IPS-20b (cell line): ENCODE measurements around the gene PDCD6IP.
"Not testable (repeated sequence)": the region's sequence is repeated elsewhere in the genome, so short reads cannot be mapped to it uniquely, and the experiment has no call there.

Experiments used
- H3K27ac ChIP-seq: one replicate; pipeline ENCODE4 v1.5.1; 2013; ENCODE audit warnings: low read length
- H3K27me3 ChIP-seq: 2 replicates; pipeline ENCODE4 v1.6.1; 2013; ENCODE audit warnings: mild to moderate bottlenecking, low read length, inconsistent platforms; ENCODE audit not compliant: insufficient read depth
- H3K36me3 ChIP-seq: 2 replicates; pipeline ENCODE4 v1.6.1; 2013; ENCODE audit warnings: low read depth, mild to moderate bottlenecking, inconsistent platforms, low read length, moderate library complexity; ENCODE audit not compliant: insufficient read depth
- H3K4me1 ChIP-seq: 2 replicates; pipeline ENCODE4 v1.6.1; 2013; ENCODE audit warnings: mild to moderate bottlenecking, control low read depth, inconsistent platforms, low read length, moderate library complexity; ENCODE audit not compliant: insufficient read depth
- H3K4me3 ChIP-seq: 2 replicates; pipeline ENCODE4 v1.5.1; 2013; ENCODE audit warnings: mild to moderate bottlenecking, low read length, inconsistent platforms
- H3K9ac ChIP-seq: 2 replicates; pipeline ENCODE4 v1.6.1; 2013; ENCODE audit warnings: low read depth, mild to moderate bottlenecking, inconsistent platforms, low read length, moderate library complexity
- H3K9me3 ChIP-seq: 2 replicates; pipeline ENCODE4 v1.6.1; 2013; ENCODE audit warnings: mild to moderate bottlenecking, low read depth, low read length, inconsistent platforms; ENCODE audit not compliant: insufficient read depth

Gene PDCD6IP

GRCh38 chr3:33829720-33830119 is 31.3 kb downstream of the PDCD6IP start:
- peaks cover 33% of the 10 kb centered on the region; the same call in 1 of the 2 replicates for H3K36me3 ChIP-seq

GRCh38 chr3:33831053-33831452 is 32.6 kb downstream of the PDCD6IP start:
- Histone ChIP-seq H3K36me3 (peaks cover 32% of the 10 kb centered on the region; the same call in 1 of the 2 replicates), H3K27ac (no peak overlapping the region), H3K9ac (no peak overlapping the region), H3K9me3 (no peaks in the 10 kb centered on the region), H3K4me1 (peaks cover 10% of the 10 kb centered on the region; the same call in 1 of the 2 replicates), H3K27me3 (no peaks in the 10 kb centered on the region), H3K4me3 (no peak overlapping the region)

More at GRCh38 chr3:33829720-33830119, 31.3 kb downstream of the PDCD6IP start:
- H3K9me3 ChIP-seq, result no peaks in the 10 kb centered on the region
- peaks cover 19% of the 10 kb centered on the region; the same call in 1 of the 2 replicates for H3K4me1 ChIP-seq
- H3K4me3 ChIP-seq, result no peak overlapping the region
- H3K27me3 ChIP-seq, result no peaks in the 10 kb centered on the region
- H3K27ac ChIP-seq, result no peak overlapping the region
- no peak overlapping the region for H3K9ac ChIP-seq

GRCh38 chr3:33833408-33834095 is 35.1 kb downstream of the PDCD6IP start:
- Histone ChIP-seq H3K27ac (no peak overlapping the region), H3K9ac (peak overlapping the region; percentile 17; the same call in 1 of the 2 replicates), H3K4me1 (peaks cover 10% of the 10 kb centered on the region; the same call in 1 of the 2 replicates), H3K9me3 (no peaks in the 10 kb centered on the region), H3K4me3 (no peak overlapping the region), H3K36me3 (peaks cover 18% of the 10 kb centered on the region; the same call in 1 of the 2 replicates), H3K27me3 (no peaks in the 10 kb centered on the region)

- no peak overlapping the region; the same call in 1 of the 2 replicates for H3K9ac ChIP-seq
- peaks cover 18% of the 10 kb centered on the region; the same call in 1 of the 2 replicates for H3K36me3 ChIP-seq
- no peak overlapping the region for H3K4me3 ChIP-seq
- no peak overlapping the region for H3K27ac ChIP-seq
- H3K4me1 ChIP-seq, result peaks cover 10% of the 10 kb centered on the region; the same call in 1 of the 2 replicates
- H3K9me3 ChIP-seq, result no peaks in the 10 kb centered on the region
- H3K27me3 ChIP-seq, result no peaks in the 10 kb centered on the region
Observed at GRCh38 chr3:33834096-33834453, 35.6 kb downstream of the PDCD6IP start.

GRCh38 chr3:33837182-33837581 is 38.8 kb downstream of the PDCD6IP start:
- H3K27me3 ChIP-seq, H3K27ac ChIP-seq, H3K9me3 ChIP-seq, H3K4me3 ChIP-seq, H3K9ac ChIP-seq: not testable (repeated sequence)
- peaks cover 10% of the 10 kb centered on the region; the same call in 1 of the 2 replicates for H3K4me1 ChIP-seq
- H3K36me3 ChIP-seq, result peaks cover 25% of the 10 kb centered on the region; the same call in 1 of the 2 replicates

- no peak overlapping the region for H3K27ac ChIP-seq
- H3K9me3 ChIP-seq, result no peaks in the 10 kb centered on the region
- H3K36me3 ChIP-seq, result peaks cover 25% of the 10 kb centered on the region; the same call in 1 of the 2 replicates
- no peak overlapping the region for H3K9ac ChIP-seq
- H3K4me1 ChIP-seq, result peaks cover under 1% of the 10 kb centered on the region; the same call in 1 of the 2 replicates
- H3K27me3 ChIP-seq, result no peaks in the 10 kb centered on the region
- no peak overlapping the region for H3K4me3 ChIP-seq
Observed at GRCh38 chr3:33839283-33839682, 40.9 kb downstream of the PDCD6IP start.

GRCh38 chr3:33840179-33840578 is 41.7 kb downstream of the PDCD6IP start:
- no peaks in the 10 kb centered on the region for H3K4me1 ChIP-seq
- H3K27ac ChIP-seq, result no peak overlapping the region
- H3K27me3 ChIP-seq, result no peaks in the 10 kb centered on the region
- H3K9me3 ChIP-seq, result no peaks in the 10 kb centered on the region
- H3K36me3 ChIP-seq, result peaks cover 28% of the 10 kb centered on the region; the same call in 1 of the 2 replicates
- no peak overlapping the region for H3K4me3 ChIP-seq
- no peak overlapping the region for H3K9ac ChIP-seq

- H3K4me1 ChIP-seq, result peaks cover 7% of the 10 kb centered on the region; the same call in 1 of the 2 replicates
- H3K27ac ChIP-seq, result no peak overlapping the region
- no peaks in the 10 kb centered on the region for H3K27me3 ChIP-seq
- H3K9me3 ChIP-seq, result no peaks in the 10 kb centered on the region
- peaks cover 16% of the 10 kb centered on the region for H3K36me3 ChIP-seq
- H3K4me3 ChIP-seq, result no peak overlapping the region
- no peak overlapping the region for H3K9ac ChIP-seq
Observed at GRCh38 chr3:33848624-33849347, 50.4 kb downstream of the PDCD6IP start.

GRCh38 chr3:33850599-33850998 is 52.2 kb downstream of the PDCD6IP start:
- not testable (repeated sequence) for H3K4me3 ChIP-seq, H3K9me3 ChIP-seq, H3K9ac ChIP-seq, H3K27me3 ChIP-seq, H3K27ac ChIP-seq
- H3K36me3 ChIP-seq, result peaks cover 15% of the 10 kb centered on the region
- peaks cover 15% of the 10 kb centered on the region for H3K4me1 ChIP-seq

- H3K36me3 ChIP-seq, result peaks cover 24% of the 10 kb centered on the region
- not testable (repeated sequence) for H3K4me3 ChIP-seq, H3K27me3 ChIP-seq, H3K9ac ChIP-seq, H3K27ac ChIP-seq, H3K9me3 ChIP-seq, H3K4me1 ChIP-seq
Observed at GRCh38 chr3:33855407-33855806, 57.0 kb downstream of the PDCD6IP start.

- H3K9ac ChIP-seq, result no peak overlapping the region
- no peaks in the 10 kb centered on the region for H3K9me3 ChIP-seq
- H3K36me3 ChIP-seq, result peaks cover 28% of the 10 kb centered on the region
- peaks cover 9% of the 10 kb centered on the region for H3K4me1 ChIP-seq
- H3K4me3 ChIP-seq, result no peak overlapping the region
- no peak overlapping the region for H3K27ac ChIP-seq
- no peaks in the 10 kb centered on the region for H3K27me3 ChIP-seq
Observed at GRCh38 chr3:33855884-33856546, 57.6 kb downstream of the PDCD6IP start.
